ENCODE measurements around the gene CNTN5. TPM values are rescaled to one million over a fixed set of nuclear protein-coding genes. Genes with fewer than 3 reads are reported as not detected.

CNTN5 gene
- total RNA-seq, 1 experiment from 2014 or later, result not detected

GRCh38 chr11:99567334-99567956 is 546.7 kb downstream of the CNTN5 start:
- H3K27ac ChIP-seq (ENCODE audit: insufficient read length, low read depth, low read length), result no peak overlapping the region
- no peak overlapping the region for H3K14ac ChIP-seq (ENCODE audit: insufficient read depth, low read length)
- H3T11ph ChIP-seq (ENCODE audit: low read length), result no peak overlapping the region
- H3K4me3 Mint-ChIP-seq, result no peak overlapping the region
- no peak overlapping the region for H3K56ac ChIP-seq (ENCODE audit: insufficient read length, low read depth, low read length)
- no peak overlapping the region for H4K5ac ChIP-seq (ENCODE audit: insufficient read length, low read depth, low read length)
- H2BK120ac ChIP-seq (ENCODE audit: low read depth, low read length, poor library complexity, severe bottlenecking), result no peak overlapping the region
- H4K20me1 ChIP-seq (ENCODE audit: control insufficient read depth, insufficient read depth, insufficient read length), result no peaks in the 10 kb centered on the region
- H4K8ac ChIP-seq (replicated peaks; ENCODE audit: insufficient read length, low read depth, low read length), result no peak overlapping the region
- no peaks in the 10 kb centered on the region for H3K9me3 Mint-ChIP-seq
- H4K91ac ChIP-seq (ENCODE audit: insufficient read length, low read depth, low read length), result no peak overlapping the region
- no peak overlapping the region for H2BK5ac ChIP-seq (ENCODE audit: insufficient read length, low read length)
- DNase-seq, result no peak
- H3K23ac ChIP-seq (ENCODE audit: insufficient read length, low read depth, low read length), result no peak overlapping the region
- H3K9ac ChIP-seq (ENCODE audit: extremely low read depth, insufficient read length, low read length), result no peak overlapping the region
- no peak overlapping the region for H2AK5ac ChIP-seq (ENCODE audit: insufficient read length, low read length)
- H3K79me2 ChIP-seq (ENCODE audit: insufficient read depth, low read length), result no peaks in the 10 kb centered on the region
- H2BK20ac ChIP-seq (ENCODE audit: low read depth, low read length, poor library complexity, severe bottlenecking), result no peak overlapping the region
- H2BK12ac ChIP-seq (ENCODE audit: insufficient read length, low read depth, low read length), result no peak overlapping the region
- H3K27me3 ChIP-seq (ENCODE audit: insufficient read depth, low read length), result no peaks in the 10 kb centered on the region
- no peaks in the 10 kb centered on the region for H3K36me3 Mint-ChIP-seq (ENCODE audit: insufficient read depth in 1 of 3, low read depth in 3 of 3)
- no peaks in the 10 kb centered on the region for H3K79me1 ChIP-seq (ENCODE audit: insufficient read depth, low read depth, low read length, poor library complexity, severe bottlenecking)
- H2BK15ac ChIP-seq (ENCODE audit: low read depth, low read length), result no peak overlapping the region
- H3K23me2 ChIP-seq (ENCODE audit: insufficient read length, low read depth, low read length, poor library complexity, severe bottlenecking), result no peaks in the 10 kb centered on the region
- TF ChIP-seq, protein P1, sequence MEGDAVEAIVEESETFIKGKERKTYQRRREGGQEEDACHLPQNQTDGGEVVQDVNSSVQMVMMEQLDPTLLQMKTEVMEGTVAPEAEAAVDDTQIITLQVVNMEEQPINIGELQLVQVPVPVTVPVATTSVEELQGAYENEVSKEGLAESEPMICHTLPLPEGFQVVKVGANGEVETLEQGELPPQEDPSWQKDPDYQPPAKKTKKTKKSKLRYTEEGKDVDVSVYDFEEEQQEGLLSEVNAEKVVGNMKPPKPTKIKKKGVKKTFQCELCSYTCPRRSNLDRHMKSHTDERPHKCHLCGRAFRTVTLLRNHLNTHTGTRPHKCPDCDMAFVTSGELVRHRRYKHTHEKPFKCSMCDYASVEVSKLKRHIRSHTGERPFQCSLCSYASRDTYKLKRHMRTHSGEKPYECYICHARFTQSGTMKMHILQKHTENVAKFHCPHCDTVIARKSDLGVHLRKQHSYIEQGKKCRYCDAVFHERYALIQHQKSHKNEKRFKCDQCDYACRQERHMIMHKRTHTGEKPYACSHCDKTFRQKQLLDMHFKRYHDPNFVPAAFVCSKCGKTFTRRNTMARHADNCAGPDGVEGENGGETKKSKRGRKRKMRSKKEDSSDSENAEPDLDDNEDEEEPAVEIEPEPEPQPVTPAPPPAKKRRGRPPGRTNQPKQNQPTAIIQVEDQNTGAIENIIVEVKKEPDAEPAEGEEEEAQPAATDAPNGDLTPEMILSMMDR (conservative IDR thresholded peaks at IDR 0.05), result no peak
- no peak overlapping the region for H3K27ac Mint-ChIP-seq
- WGBS (ENCODE audit: extremely low coverage, insufficient read length, low lambda C conversion rate), result no CpG with 5 or more reads among the region's 4 CpGs
- no peak overlapping the region for H3K4me2 ChIP-seq (ENCODE audit: insufficient read depth, insufficient read length, low read length)
- no peak overlapping the region for H3K18ac ChIP-seq (ENCODE audit: insufficient read length, low read depth, low read length)
- H2AFZ ChIP-seq (ENCODE audit: low read length), result no peak overlapping the region
- peaks cover 0 to 7% of the 10 kb centered on the region in 2 experiments; a peak in 2 of 4 replicates for H3K4me1 Mint-ChIP-seq
- H3K27me3 Mint-ChIP-seq (ENCODE audit: low read depth), result no peaks in the 10 kb centered on the region
- H3K9me3 ChIP-seq (ENCODE audit: control insufficient read depth, low read depth, low read length), result no peaks in the 10 kb centered on the region
- H3K4me1 ChIP-seq (ENCODE audit: insufficient read depth, low read length), result no peaks in the 10 kb centered on the region
- H3K4ac ChIP-seq (ENCODE audit: low read depth, low read length), result no peak overlapping the region
